ENCODE measurements around the gene ZMYM4. TPM values are rescaled to one million over a fixed set of nuclear protein-coding genes. Genes with fewer than 3 reads are reported as not detected.
"Not testable (repeated sequence)": the region's sequence is repeated elsewhere in the genome, so short reads cannot be mapped to it uniquely, and the experiment has no call there.

ZMYM4 gene
- total RNA-seq = 36.1 TPM
- long read RNA-seq, partial matches to known transcripts = 6 of 15 reads
- long read RNA-seq, other reads (novel, unspliced or antisense) = 8 of 15 reads

DNA sequence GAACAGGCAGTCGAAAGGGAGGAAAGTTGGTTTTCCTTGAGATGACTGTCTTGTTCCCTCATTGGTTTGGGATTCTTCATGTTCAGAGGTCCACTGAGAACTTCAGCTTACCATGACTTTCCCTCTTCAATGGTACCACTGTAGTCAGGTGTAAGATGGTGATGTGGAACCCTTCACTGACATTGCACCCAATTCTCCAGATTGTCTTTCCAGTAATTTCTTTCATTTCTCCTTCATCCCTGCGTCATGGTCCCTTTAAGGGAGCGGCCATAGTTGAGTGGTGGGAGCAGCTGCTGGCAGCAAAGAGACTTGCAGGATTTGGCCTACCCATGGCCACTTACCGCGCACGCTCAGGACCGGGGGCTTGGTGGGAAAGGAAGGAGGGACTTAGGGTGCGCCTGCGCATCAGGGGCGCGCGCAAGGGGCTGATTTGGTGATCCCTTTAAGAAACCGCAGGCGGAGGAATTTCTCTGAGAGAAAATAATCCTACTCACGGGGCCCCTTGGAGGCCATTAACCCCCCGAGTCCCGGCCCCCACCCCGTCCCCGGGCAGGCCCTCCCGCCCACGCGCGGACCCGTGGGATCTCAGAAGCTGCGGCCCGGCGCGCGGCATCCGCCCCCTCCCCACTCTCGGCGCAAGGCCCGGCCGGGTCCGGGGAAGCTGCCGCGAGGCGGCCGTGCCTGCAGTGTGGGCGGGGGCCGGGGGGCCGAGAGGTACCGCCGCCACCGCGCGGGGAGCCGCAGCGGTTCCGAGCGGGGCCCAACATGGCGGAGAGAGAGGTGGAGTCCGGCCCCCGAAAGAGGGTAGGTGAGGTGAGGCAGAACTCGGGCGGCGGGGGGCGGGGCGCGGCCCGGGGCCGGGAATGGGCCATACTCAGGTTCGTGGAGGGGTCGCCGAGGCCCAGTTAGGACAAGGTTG is at the start of gene ZMYM4:
TSS of gene ZMYM4 (plus strand) at position 428 of the 919 bp plus-strand sequence. CDS start at position 766, 338 bp downstream.
- DNase-seq (ENCODE audit: low spot score) = peak; percentile 91
- intact Hi-C loops (cut with DNase I) = loop anchor here (2.0 kb wide), 1 partner anchor 78 kb away; no protein-coding TSS in a partner anchor

DNA sequence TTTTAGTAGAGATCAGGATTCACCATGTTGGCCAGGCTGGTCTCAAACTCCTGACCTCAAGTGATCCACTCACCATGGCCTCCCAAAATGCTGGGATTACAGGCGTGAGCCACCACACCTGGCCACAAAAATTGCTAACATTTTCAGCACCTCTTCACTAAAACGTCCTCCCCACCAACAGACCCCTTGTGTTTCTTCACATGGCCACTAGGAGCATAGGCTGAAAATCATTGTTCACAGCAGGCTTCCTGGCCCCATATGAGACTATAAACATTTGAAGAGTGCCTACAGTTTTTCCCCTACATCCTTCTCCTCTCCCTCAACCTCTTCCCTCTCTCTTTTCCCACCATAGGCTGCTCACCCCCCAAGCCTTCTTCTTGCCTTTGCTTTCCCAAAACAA is 47.5 kb upstream of the ZMYM4 start:
- intact Hi-C loops (cut with DNase I) = no loop called here
- no peak for DNase-seq (ENCODE audit: low spot score)

DNA sequence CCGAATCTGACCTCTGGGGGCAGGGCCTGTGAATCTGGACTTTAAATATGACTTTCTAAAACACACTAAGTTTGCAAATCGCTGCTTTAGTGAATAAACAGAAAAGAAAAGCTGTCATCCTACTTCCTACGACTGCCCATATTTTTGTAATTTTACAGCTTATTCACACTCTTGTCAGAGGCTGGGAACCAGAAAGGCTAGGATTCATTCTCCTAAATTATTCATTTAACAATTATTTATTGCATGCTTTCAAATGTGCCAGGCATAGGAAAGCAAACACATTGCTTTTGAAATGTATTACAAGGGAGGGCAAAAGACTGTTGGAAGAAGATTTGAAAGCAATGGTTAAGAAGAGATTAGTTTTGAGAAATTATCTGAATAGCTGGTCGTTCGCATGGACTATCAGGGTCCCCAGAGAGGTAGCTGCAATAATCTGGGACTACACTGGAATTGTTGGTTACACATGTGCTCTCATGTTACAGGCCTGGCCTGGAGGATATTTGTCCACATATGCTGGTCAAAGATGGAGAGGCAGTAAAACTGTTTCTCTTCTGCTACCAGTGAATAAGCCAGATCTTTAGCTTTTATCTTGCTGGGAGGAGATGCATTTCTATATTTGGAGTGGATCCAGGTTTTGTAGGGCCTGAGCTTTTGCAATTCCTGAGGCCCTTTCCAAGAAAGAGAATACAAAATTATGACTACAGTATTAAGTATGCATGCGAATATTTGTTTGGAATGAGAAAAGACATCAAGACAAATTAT is 46.0 kb upstream of the ZMYM4 start:
- no peak for DNase-seq (ENCODE audit: low spot score)
- intact Hi-C loops (cut with DNase I) = no loop called here

DNA sequence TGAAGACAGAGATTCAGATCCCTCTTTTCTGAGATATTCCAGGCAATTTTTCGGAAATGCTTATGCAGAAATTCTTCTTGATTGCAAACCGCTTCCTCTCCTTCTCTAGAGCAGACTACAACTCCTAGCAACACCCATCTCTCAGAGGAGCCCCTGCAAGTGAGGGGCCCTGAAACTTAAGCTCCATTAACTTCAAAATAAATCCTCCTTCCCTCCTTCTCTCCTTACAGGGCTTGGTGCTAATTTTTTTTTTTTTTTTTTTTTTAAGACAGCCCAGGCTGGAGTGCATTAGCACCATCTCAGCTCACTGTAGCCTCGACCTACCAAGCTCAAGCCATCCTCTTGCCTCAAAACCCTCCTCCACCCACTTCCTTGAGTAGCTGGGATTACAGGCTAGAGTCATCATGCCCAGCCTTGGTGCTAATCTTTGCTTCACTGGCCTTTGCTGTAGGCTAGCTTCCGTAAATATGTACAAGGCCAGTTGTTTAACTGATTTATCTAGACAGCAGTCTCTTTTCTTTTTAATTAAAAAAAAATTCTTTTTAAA is 45.4 kb upstream of the ZMYM4 start:
- no peak for DNase-seq (ENCODE audit: low spot score)
- intact Hi-C loops (cut with DNase I) = no loop called here

DNA sequence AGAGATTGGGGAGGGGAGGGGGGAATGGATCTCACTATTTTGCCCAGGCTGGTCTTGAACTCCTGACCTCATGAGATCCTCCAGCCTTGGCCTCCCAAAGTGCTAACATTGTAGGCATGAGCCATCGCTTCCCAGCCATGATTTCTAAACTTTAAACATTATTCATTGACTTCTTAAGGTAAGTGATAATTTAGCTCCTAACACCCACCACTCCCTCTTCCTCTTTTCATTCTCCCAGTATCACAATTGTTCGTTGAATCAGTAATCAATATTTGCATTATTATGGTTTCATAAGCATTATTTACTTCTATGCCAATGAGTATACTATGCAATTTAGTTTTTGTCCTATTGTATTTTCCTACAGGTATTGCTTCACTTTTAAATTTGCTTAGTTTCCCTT is 42.0 kb upstream of the ZMYM4 start:
- intact Hi-C loops (cut with DNase I) = no loop called here
- no peak for DNase-seq (ENCODE audit: low spot score)

DNA sequence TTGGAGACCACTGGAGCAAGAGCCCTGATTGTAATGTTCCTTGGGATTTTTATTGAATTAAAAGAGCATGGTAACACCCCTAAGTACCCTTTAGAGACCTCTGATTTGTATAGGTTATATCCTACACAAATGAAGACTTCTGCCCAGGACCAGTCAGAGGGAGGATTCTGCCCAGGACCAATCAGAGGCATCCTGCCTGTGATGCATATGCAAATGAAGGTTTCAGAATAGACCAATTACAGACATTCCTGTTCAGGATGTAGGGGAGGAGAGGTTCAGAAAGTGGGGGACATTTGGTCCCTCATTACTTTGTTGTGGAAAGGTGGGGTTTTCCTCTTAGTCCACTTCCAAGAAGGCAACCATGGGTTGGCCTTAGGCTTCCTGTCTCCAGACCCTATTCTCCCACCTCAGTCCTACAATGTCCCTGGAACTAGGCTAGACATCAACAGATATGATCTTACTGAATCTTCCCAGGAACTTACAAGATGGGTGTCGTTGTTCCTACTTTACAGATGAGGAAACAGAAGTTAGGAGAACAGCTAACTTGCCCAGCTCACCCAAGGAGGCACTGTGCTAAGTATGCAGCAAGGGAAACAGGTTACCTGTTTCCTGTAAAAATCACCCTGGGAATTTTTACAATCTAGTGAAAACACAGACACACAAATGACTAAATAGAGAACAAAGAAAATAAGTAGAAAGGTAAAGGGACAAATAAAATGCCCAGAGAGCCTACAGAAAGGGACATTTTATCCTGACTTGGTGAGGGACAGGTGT is 38.7 kb upstream of the ZMYM4 start:
- intact Hi-C loops (cut with DNase I) = no loop called here
- DNase-seq (ENCODE audit: low spot score) = no peak

DNA sequence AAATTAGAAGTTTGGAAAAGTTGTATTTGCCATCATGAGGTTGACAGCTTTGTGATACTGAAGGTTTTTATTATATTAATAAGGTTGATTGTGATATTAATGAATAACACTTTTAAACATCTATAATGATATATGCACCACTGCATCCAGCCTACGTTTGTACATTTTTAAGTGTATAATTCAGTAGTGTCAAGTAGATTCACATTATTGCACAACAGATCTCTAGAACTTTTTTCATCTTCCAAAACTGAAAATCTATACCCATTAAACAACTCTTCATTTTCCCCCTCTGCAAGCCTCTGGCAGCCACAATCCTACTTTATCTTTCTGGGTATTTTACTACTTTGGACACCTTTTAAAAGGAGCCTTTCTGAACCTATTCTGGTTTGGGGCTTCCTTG is 37.2 kb upstream of the ZMYM4 start:
- intact Hi-C loops (cut with DNase I) = no loop called here
- no peak for DNase-seq (ENCODE audit: low spot score)

DNA sequence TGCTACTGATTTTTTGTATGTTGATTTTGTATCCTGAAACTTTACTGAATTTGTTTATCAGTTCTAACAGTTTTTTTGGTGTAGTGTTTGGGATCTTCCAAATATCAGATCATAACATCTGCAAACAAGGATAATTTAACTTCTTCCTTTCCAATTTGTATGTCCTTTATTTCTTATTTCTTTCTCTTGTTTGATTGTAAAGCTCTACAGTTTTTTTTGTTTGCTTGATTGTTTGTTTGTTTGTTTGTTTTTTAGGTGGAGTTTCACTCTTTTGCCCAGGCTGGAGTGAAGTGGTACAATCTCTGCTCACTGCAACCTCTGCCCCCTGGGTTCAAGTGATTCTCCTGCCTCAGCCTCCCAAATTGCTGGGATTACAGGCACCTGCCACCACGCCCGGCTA is 31.7 kb upstream of the ZMYM4 start:
- DNase-seq (ENCODE audit: low spot score); intact Hi-C loops (cut with DNase I): not testable (repeated sequence)

DNA sequence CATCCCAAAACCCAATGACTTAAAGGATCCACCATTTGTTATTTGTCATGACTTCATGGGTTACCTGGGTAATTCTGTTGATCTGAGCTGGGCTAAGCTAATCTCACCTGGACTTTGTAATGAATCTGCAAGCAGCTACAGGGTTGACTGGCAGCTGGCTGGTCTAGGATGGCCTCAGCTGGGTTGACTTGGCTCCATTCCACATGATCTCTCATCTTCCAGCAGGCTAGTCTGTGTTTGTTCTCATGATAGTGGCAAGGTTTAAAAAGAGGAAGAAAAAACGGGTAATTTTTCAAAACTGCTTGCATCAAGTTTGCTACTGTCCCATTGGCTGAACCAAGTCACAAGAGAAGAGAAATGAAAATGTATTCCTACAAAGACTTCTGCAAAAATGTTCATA is 24.8 kb upstream of the ZMYM4 start:
- intact Hi-C loops (cut with DNase I) = no loop called here
- DNase-seq (ENCODE audit: low spot score) = no peak

DNA sequence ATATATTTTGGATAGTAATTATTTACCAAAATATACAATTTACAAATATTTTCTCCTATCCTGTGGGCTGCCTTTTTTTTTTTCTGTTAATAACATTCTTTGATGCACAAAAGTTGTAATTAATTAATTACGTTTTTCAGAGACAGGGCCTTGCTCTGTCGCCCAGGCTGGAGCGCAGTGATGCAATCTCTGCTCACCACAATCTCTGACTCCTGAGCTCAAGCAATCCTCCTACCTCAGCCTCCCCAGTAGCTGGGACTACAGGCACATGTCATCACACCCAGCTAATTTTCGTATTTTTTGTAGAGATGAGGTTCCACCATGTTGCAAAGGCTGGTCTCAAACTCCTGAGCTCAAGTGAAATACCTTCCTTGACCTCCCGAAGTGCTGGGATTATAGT is 21.3 kb upstream of the ZMYM4 start:
- DNase-seq (ENCODE audit: low spot score) = no peak
- intact Hi-C loops (cut with DNase I) = no loop called here

DNA sequence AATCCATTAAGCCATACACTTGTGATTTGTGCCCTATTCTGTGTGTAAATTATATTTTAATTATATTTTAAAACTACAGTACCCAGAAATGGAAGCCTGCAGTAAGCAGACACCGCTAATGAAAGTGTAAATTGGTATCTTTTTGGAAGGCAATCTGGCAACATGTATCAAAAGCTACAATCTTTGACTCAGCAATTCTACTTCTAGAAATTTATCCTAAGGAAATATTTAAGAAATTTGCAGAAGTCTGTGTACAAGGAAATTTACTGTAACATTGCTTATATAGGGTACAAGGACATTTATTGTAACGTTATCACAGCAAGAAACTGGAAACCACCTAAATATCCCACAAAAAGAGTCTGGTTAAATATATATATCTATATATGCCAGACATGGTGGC is 14.6 kb upstream of the ZMYM4 start:
- no peak for DNase-seq (ENCODE audit: low spot score)
- intact Hi-C loops (cut with DNase I) = no loop called here

DNA sequence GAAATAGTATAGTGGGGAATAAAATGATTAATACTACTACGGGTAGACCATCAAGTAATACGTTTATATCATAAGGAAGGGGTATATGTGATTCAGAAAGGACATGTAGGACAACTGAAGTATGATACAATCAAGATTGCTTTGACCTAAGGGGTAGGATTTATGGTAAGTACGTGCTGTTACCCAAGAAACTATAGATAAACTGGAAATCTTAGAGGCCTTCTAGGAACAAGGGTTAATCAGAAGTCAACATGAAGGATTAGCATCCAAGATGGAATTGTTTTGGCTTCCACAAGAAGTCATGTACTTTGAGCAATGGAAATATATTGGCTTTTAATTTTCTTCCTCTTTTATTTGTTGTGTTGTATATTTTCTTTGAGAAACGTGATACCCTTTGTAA is 13.2 kb upstream of the ZMYM4 start:
- intact Hi-C loops (cut with DNase I) = no loop called here
- DNase-seq (ENCODE audit: low spot score) = no peak

DNA sequence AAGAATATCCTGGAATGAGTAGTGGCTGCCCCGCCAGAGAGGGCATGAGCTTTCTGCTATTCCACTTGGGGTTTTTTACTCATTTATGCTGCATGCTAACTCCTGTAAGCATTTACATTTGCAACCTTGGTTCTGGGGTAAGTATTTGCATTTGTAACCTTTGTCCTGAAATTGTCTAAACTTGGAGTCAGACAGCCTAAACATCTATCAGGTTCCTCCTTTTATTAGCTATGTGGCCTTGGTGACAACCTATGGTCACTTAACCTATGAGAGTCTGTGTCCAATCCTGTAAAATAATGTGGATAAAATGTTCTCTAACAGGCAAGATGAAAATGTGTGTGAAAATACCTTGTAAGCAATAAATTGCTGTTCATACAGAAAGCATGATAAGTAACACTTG is 8.9 kb upstream of the ZMYM4 start:
- intact Hi-C loops (cut with DNase I) = no loop called here
- DNase-seq (ENCODE audit: low spot score) = no peak

DNA sequence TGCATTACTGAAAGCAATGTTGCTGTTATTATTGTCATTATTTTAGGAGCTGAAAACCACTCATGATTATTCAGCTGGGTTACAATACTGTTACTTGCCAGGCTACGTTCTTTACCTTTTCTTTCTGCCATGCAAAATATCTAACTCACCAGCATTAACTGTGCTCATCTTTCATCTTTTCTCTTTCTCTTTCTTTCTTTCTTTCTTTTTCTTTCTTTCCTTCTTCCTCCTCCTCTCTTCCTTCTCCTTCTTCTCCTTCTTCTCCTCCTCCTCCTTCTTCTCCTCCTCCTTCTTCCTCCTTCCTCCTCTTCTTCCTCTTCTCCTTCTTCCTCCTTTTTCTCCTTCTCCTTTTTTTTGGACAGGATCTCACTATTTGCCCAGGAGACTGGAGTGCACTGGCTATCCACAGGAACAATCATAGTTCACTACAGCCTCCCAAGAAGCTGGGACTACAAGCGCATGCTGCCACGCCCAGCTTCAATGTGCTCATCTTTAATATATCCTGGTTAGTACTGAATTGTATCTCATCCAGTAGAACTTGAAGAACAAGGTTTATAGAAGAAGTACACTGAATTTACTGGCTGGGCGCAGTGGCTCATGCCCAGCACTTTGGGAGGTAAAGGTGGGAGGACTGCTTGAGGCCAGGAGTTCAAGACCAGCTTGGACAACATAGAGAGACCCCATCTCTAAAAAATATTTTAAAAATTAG is 6.9 kb upstream of the ZMYM4 start:
- intact Hi-C loops (cut with DNase I) = no loop called here
- DNase-seq (ENCODE audit: low spot score) = no peak

DNA sequence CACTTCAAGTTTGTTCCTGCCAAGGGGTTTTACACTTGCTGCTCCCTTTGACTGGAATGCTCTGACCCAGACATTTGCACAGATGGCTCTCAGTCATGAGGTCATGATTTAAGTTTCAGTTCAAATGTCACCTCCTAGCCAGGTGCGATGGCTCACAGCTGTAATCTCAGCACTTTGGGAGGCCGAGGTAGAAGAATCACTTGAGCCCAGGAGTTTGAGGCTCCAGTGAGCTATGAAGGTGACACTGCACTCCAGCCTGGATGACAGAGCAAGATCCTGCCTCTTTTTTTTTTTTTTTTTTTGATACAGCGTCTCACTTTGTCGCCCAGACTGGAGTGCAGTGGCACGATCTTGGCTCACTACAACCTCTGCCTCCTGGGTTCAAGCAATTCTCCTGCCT is 4.5 kb upstream of the ZMYM4 start:
- intact Hi-C loops (cut with DNase I) = no loop called here
- no peak for DNase-seq (ENCODE audit: low spot score)

DNA sequence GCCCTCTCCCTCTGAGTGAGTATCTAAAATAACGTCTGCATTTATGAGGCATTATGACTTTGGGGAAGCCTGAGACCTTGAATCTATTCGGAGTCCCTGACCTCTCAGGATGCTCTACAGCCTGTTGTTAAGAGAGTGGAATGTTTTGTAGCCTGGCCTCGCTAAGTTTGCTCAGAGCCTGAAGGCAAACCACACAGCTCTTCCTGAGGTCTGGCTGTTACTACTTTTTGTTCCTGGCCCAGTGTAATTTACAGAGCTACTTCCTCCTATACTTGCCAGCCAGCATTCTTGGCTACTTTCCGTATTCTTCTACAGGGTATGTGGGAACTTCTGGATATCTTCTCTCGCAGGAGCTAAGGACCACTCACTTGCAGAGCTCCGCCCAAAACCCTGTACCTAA is 3.6 kb upstream of the ZMYM4 start:
- no peak for DNase-seq (ENCODE audit: low spot score)
- intact Hi-C loops (cut with DNase I) = no loop called here

DNA sequence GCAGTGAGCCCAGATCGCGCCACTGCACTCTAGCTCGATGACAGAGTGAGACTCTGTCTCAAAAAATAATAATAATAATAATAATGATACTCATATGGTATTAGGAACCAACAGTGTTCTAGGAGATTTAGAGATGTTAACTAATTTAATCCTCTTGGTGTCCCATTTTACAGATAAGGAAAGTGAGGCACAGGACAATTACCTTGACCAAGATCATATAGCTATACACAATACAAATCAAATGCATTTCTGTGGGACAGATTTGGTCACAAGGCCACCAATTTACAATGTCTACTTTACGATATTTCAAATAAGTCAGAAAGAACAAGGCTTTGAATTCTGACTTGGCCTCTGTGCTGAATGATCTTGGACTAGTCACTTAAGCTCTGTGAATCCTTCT is 2.2 kb upstream of the ZMYM4 start:
- intact Hi-C loops (cut with DNase I) = no loop called here
- DNase-seq (ENCODE audit: low spot score) = no peak

DNA sequence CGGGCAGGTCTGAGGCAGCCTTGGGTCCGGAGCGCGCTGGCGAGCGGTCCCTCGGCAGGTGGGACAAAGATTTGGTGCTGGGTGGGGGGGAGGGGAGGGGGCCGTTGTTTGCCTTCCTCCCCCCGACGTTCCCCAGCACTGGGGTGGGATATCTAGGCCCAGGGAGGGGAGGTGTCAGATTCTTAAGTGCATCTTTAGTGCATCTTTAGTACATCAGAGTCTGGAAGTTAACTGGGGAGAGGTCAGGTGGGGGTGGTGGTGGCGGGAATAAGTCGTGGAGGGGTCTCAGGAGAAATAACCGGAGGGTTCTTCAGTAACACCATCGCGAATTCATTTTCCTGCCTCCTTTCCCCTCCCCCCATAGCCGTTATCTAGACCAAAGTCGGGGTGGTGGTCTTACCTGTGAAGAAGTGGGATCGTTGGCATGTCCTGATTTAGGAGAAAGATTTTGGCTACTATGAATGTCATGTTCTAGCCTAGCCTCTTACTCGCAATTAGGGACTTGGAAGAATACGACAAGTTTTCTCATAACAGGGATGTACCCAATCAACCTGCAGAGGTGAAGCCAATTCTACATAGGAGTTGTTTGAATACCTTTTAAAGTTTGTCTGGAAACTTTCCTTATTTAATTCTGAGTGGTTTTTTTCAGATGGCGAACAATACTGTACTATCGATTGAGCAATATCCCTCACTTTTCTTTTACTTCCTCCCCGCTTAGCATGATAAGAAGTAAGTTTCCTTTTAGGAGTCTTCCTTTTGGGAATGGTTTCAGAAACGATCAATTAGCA is 886 bp downstream of the ZMYM4 start:
- no peak for DNase-seq (ENCODE audit: low spot score)
- intact Hi-C loops (cut with DNase I) = loop anchor here (2.0 kb wide), 1 partner anchor 79 kb away; no protein-coding TSS in a partner anchor
